ENCODE measurements around the gene MVB12B.
"Not testable (repeated sequence)": the region's sequence is repeated elsewhere in the genome, so short reads cannot be mapped to it uniquely, and the experiment has no call there.

Gene MVB12B

DNA sequence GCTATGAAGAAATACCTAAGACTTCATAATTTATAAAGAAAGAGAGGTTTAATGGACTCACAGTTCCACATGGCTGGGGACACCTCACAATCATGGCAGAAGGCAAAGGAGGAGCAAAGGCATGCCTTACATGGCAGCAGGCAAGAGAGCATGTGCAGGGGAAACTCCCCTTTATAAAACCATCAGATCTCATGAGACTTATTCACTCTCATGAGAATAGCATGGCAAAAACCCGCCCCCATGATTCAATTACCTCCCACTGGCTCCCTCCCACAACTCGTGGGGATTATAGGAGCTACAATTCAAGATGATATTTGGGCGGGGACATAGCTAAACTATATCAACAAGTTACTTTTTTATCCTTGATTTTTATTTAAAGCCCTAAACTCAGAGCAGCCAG lies 150.8 kb downstream of the MVB12B start:
- not testable (repeated sequence) for DNase-seq

DNA sequence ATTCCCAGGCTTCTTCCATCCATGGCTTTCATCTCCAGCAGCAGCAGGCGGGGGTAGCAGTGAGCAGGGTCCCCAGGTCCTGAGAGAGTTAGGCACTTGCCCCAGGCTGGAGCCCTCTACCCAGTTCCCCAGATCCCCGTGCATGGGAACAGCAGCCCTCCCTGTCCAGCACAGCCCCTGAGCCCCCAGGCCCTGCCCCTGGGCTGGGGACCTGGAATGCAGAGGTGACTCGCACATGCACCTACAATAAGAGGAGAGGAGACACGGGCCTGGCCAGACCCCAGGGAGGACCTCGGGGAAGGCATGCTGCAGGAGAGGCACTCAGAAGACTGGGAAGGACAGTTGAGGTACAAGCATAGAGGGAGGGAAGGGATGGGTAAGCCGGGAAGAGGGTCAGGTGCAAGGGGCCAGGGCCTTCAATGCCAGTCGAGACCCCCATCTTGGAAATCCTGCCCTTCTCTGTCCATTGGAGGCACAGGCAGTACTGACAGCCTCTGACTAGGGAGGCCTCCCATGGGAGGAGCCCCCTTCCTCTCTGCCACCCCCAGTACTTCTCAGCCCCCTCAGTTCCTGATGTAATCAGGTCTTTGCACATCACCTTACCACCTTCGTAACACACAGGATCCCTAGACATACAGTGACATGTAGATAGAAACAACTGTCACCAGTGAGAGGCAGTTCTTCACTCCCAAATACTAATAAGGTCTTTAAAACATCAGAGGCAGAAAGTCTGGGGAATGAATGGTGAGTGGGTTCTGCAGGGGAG lies 151.8 kb downstream of the MVB12B start:
- DNase-seq: no peak

GRCh38 chr9:126479515-126479914 lies 152.9 kb downstream of the MVB12B start:
- DNase-seq: no peak

DNA sequence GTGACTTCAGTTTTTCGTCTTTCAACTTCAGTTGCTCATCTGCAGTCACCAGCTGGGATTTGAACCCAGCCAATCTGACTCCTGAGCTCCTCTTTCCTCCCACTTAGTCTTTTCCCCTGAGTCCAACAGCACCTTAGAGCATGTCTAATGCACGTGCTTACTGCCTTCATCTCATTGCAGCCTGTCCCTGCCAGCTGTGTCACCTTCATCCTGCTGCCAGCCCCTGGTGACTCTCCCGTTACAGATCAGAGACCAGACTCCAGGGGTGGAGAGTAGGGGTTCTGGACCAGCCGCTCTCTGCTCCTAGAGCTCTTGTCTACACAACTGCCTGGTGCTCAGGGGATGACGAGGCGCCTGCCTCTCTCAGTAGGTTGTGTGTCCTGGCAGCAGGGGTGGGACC lies 154.2 kb downstream of the MVB12B start:
- no peak for DNase-seq

- DNase-seq: no peak
These were observed 155.2 kb downstream of the MVB12B start for GRCh38 chr9:126481862-126482261.

DNA sequence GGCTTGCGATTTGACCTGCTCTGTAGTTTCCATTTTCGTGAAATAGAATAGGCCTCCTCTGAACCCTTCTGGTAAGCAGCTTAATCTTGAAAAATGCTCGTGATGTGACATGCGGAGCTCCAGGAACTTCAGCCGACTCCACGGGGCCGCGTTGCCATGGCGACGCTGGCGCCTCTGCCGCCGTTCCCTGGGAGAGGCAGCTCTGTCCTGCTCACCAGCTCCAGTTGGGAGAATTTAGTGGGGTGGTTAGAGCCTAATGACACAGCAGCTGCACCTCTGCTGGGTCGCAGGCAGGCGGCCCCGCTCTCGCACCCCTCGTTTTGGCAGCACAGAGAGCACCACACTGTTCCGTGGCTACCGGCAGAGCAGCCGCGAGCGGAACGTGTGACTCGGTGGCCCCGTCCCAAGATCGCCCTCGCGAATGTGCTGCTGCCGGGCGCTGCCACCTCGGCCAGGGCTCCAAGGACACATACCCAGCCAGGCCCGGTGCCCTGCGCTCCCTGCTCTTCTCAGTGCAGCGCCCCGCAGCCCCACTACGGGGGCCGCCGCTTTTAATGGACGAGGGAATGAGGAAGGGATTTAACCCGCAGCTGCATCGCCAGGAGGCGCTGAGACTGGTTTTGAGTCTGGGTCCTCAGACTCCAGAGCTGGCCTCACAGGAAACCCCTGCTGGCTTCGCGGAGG lies 155.9 kb downstream of the MVB12B start:
- no peak for DNase-seq

DNA sequence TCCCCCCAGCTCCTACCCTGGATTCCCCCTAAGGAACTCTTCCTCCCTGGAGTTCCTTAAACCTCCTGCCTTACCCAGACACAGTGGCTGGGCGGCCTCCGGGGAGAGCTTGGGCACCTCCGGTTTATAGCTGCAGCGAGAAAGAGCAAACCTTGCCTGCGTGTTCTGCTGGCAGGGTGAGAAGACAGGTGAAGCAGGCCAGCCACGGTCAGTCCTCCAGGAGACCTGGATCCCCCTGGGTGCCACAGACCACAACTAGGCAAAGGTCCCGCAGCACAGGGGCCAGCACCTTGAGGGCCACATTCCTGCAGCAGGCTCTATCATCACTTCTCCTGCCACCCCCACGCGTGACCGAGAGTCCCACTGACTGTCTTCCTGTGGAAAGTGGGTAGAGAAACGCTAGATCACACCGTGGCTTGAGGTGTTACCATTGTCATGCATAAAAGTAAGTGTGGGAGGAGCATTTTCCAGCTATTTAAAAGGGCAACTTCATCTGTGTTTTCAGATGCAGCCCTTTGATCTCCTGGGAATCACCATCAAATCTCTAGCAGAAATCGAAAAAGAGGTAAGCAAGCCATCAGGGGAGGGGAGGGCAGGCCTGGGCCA lies 156.9 kb downstream of the MVB12B start:
- DNase-seq: no peak

DNA sequence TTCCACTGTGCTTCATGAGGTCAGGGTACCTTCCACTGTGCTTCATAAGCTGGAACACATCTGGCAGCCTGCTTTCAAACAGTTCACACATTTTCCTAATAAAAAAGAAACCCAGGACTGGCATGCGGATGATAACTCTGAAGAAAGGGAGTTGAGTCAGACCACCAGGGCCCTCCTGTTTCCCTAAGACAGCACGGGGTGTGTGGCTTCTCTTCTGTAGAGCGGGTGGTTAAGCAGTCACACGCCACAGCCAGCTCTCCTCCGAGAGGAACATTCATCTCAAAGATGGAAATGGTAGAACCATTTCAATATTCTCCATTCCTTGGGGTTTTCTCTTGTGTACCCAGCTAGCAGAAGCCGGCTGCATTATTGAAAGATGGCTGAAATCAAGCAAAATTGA lies 159.0 kb downstream of the MVB12B start:
- no peak for DNase-seq

- no peak for DNase-seq
These were observed 159.6 kb downstream of the MVB12B start for GRCh38 chr9:126486276-126486675.

- DNase-seq: no peak
These were observed 161.2 kb downstream of the MVB12B start for GRCh38 chr9:126487856-126488255.

GRCh38 chr9:126488310-126488709 lies 161.7 kb downstream of the MVB12B start:
- no peak for DNase-seq

DNA sequence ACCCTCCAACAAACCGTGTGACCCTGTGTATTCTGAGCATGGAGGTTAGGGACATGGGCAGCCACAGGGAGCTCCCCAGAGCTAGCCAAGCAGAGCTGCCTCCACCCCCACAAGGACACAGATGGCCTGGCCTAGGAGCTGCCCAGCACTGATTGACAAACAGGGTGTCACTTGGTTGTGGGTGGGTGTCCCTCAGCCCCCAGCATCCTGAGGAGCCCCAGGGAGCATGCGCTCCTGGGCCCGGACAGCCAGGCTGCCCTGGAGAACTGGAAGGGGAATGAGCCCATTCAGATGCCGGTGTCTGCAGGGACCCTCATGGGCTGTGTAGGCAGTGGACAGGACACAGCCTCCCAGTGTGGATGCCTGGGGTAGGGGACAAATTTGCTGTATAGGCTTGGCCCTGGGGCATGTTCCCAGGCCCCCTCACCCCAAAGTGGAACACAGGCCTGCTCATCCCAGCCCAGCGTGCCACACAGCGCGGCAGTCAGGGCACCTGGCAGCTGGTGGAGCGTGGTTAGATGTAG lies 162.3 kb downstream of the MVB12B start:
- no peak for DNase-seq

- DNase-seq: no peak
These were observed 163.1 kb downstream of the MVB12B start for GRCh38 chr9:126489581-126490213.

GRCh38 chr9:126490214-126490631 lies 163.6 kb downstream of the MVB12B start:
- DNase-seq: no peak

- no peak for DNase-seq
These were observed 164.4 kb downstream of the MVB12B start for GRCh38 chr9:126490871-126491567.

DNA sequence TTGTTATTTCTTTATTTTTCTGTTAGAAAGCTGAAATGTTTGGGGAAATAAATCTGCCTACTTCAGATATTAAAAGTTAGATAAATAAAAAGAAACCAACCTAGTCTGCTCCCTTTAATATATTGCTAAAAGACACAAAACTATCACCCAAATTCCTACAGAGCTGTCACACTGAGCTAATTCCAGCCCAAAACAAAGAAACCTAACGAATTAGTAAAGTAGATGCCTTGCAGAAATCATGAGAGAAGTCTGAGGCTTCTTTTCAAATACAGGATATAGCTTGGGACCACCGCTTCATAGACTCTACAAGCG lies 164.9 kb downstream of the MVB12B start:
- no peak for DNase-seq

DNA sequence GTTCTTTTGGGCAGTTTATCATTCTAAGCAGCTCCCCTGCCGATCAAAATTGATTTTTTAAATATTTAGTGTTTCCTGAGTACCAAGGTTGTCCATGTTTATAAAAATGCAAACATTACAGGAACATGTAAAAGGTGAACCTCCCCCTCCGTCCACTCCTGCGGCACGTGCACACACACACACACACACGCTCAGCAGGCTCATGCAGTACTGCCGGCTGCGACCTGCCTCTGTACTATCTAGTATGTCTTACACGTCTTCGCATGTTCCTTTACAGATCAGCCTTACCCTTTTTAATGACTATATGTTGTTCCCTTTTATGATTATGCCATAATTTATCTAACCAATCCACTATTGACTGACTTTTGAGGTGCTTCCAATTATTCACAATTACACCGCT lies 165.3 kb downstream of the MVB12B start:
- DNase-seq: no peak

DNA sequence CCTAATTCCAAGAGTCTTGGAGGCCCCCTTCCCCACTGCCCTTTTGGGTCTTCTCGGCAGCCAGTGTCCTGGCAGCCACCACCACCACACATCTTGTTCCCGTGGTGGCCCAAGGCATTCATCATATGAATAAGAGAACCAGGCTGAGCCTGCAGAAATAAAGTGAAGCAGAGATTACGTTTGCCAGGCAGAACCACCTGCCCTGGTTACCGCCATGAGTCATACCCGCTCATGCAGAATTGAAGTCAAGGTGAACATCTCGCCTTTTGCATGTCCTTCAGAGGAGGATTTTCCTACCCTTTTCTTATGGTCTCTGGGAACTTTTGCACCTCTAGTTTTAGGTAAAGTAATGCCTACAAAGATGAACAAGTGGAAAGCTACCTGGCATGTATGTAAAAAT lies 167.6 kb downstream of the MVB12B start:
- no peak for DNase-seq

DNA sequence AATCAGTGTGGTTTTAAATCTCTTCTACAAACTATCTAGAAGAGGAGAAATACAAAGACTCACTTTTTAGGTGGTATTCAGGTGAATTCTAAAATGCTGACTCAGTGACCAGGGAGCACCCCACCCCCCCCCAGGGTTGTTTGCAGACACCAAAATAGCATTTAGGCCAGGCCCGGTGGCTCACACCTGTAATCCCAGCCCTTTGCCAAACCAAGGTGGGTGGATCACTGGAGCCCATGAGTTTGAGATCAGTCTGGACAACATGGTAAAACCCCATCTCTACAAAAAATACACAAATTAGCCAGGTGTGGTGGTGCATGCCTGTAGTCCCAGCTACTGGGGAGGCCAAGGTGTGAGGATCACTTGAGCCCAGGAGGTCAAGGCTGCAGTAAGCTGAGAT lies 168.1 kb downstream of the MVB12B start:
- DNase-seq: no peak

- no peak for DNase-seq
These were observed 169.0 kb downstream of the MVB12B start for GRCh38 chr9:126495411-126496180.

DNA sequence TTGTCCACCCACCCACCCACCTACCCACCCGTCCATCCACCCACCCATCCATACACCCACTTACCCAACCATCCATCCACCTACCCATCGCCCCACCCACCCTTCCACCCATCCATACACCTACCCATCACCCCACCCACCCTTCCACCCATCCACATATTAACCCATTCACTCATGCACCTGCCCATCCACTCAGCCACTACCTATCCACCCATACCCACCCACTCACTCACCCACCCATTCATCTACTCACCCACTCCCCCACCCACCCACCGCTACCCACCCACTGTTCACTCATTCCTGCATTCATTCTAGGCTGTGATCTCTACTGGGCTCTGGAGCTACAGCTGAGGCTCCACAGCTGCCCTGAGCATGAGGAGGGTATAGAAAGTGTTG lies 169.6 kb downstream of the MVB12B start:
- no peak for DNase-seq
